H9 (cell line): Measurements from ENCODE around the gene ASTL. TPM values are rescaled to one million over a fixed set of nuclear protein-coding genes. Genes with fewer than 3 reads are reported as not detected.

Source experiments
- DNase-seq: peaks from one replicate; pipeline ENCODE4 v3.0.0-alpha.2; 2017
- H2AFZ ChIP-seq: one replicate; pipeline ENCODE4 v1.6.1; 2013; ENCODE audit warnings: mild to moderate bottlenecking, low read length, control low read depth, moderate library complexity
- H2AK5ac ChIP-seq: 2 replicates; pipeline ENCODE4 v1.6.1; 2013; ENCODE audit warnings: low read length, control low read depth, mixed read lengths; ENCODE audit not compliant: insufficient read length
- H2BK120ac ChIP-seq: one replicate; pipeline ENCODE4 v1.6.1; 2013; ENCODE audit warnings: low read depth, mild to moderate bottlenecking, low read length, control low read depth, inconsistent platforms; ENCODE audit not compliant: poor library complexity, severe bottlenecking
- H2BK12ac ChIP-seq: 2 replicates; pipeline ENCODE4 v1.6.1; 2013; ENCODE audit warnings: low read length, control low read depth, mixed read lengths, low read depth; ENCODE audit not compliant: insufficient read length
- H2BK15ac ChIP-seq: 2 replicates; pipeline ENCODE4 v1.6.1; 2013; ENCODE audit warnings: low read depth, low read length, control low read depth
- H2BK20ac ChIP-seq: one replicate; pipeline ENCODE4 v1.6.1; 2013; ENCODE audit warnings: low read depth, mild to moderate bottlenecking, low read length, control low read depth, inconsistent platforms; ENCODE audit not compliant: poor library complexity, severe bottlenecking
- H2BK5ac ChIP-seq: 2 replicates; pipeline ENCODE4 v1.6.1; 2013; ENCODE audit warnings: low read length, control low read depth, mixed read lengths; ENCODE audit not compliant: insufficient read length
- H3K14ac ChIP-seq: 2 replicates; pipeline ENCODE4 v1.6.1; 2013; ENCODE audit warnings: low read length, control low read depth; ENCODE audit not compliant: insufficient read depth
- H3K18ac ChIP-seq: 2 replicates; pipeline ENCODE4 v1.6.1; 2013; ENCODE audit warnings: low read depth, mild to moderate bottlenecking, mixed read lengths, low read length, control low read depth; ENCODE audit not compliant: insufficient read length
- H3K23ac ChIP-seq: 2 replicates; pipeline ENCODE4 v1.6.1; 2013; ENCODE audit warnings: low read length, control low read depth, mixed read lengths, low read depth; ENCODE audit not compliant: insufficient read length
- H3K23me2 ChIP-seq: 2 replicates; pipeline ENCODE4 v1.6.1; 2013; ENCODE audit warnings: low read depth, mild to moderate bottlenecking, mixed read lengths, low read length, control low read depth; ENCODE audit not compliant: insufficient read length, poor library complexity, severe bottlenecking
- H3K27ac ChIP-seq: 2 replicates; pipeline ENCODE4 v1.5.1; 2013; ENCODE audit warnings: low read length, control low read depth, mixed read lengths, low read depth; ENCODE audit not compliant: insufficient read length
- H3K27me3 ChIP-seq: 2 replicates; pipeline ENCODE4 v1.6.1; 2013; ENCODE audit warnings: low read length, control low read depth, inconsistent platforms; ENCODE audit not compliant: insufficient read depth
- H3K4ac ChIP-seq: 2 replicates; pipeline ENCODE4 v1.6.1; 2013; ENCODE audit warnings: low read depth, mild to moderate bottlenecking, control low read depth, inconsistent platforms, low read length, moderate library complexity
- H3K4me1 ChIP-seq: 2 replicates; pipeline ENCODE4 v1.6.1; 2013; ENCODE audit warnings: low read length, control low read depth, inconsistent platforms; ENCODE audit not compliant: insufficient read depth
- H3K4me2 ChIP-seq: 2 replicates; pipeline ENCODE4 v1.6.1; 2013; ENCODE audit warnings: low read length, control low read depth, mixed read lengths; ENCODE audit not compliant: insufficient read length, insufficient read depth
- H3K56ac ChIP-seq: 2 replicates; pipeline ENCODE4 v1.6.1; 2013; ENCODE audit warnings: low read depth, mild to moderate bottlenecking, mixed read lengths, low read length, control low read depth; ENCODE audit not compliant: insufficient read length
- H3K79me1 ChIP-seq: 2 replicates; pipeline ENCODE4 v1.6.1; 2013; ENCODE audit warnings: low read depth, mild to moderate bottlenecking, moderate library complexity, low read length, control low read depth, inconsistent platforms; ENCODE audit not compliant: insufficient read depth, poor library complexity, severe bottlenecking
- H3K79me2 ChIP-seq: 2 replicates; pipeline ENCODE4 v1.6.1; 2013; ENCODE audit warnings: low read length, control low read depth, inconsistent platforms; ENCODE audit not compliant: insufficient read depth
- H3K9ac ChIP-seq: 2 replicates; pipeline ENCODE4 v1.6.1; 2013; ENCODE audit warnings: low read length, control low read depth, mixed read lengths; ENCODE audit not compliant: insufficient read length; ENCODE audit errors: extremely low read depth
- H3K9me3 ChIP-seq: one replicate; pipeline ENCODE4 v1.6.1; 2013; ENCODE audit warnings: low read depth, low read length, inconsistent platforms; ENCODE audit not compliant: control insufficient read depth
- H3T11ph ChIP-seq: one replicate; pipeline ENCODE4 v1.6.1; 2013; ENCODE audit warnings: mild to moderate bottlenecking, low read length, control low read depth, inconsistent platforms
- H4K20me1 ChIP-seq: one replicate; pipeline ENCODE4 v1.6.1; 2013; ENCODE audit not compliant: control insufficient read depth, insufficient read length, insufficient read depth
- H4K5ac ChIP-seq: 2 replicates; pipeline ENCODE4 v1.6.1; 2013; ENCODE audit warnings: low read depth, mild to moderate bottlenecking, mixed read lengths, low read length, control low read depth; ENCODE audit not compliant: insufficient read length
- H4K8ac ChIP-seq: replicated peaks from 2 replicates; pipeline ENCODE4 v1.6.1; 2013; ENCODE audit warnings: low read length, control low read depth, mixed read lengths, low read depth; ENCODE audit not compliant: insufficient read length
- H4K91ac ChIP-seq: 2 replicates; pipeline ENCODE4 v1.6.1; 2013; ENCODE audit warnings: low read depth, mild to moderate bottlenecking, moderate library complexity, mixed read lengths, low read length, control low read depth; ENCODE audit not compliant: insufficient read length
- H3K27ac Mint-ChIP-seq, 3 experiments: 2 replicates in 2 of 3; 3 replicates in 1 of 3; pipeline ENCODE4 v1.8.0; 2020 to 2021; ENCODE audit warnings: mixed read lengths in 3 of 3, mild to moderate bottlenecking in 1 of 3, moderate library complexity in 1 of 3
- H3K27me3 Mint-ChIP-seq: 2 replicates; pipeline ENCODE4 v1.8.0; 2021; ENCODE audit warnings: low read depth, mild to moderate bottlenecking, moderate library complexity, mixed read lengths
- H3K36me3 Mint-ChIP-seq, 3 experiments: 2 replicates in 2 of 3; 3 replicates in 1 of 3; pipeline ENCODE4 v1.8.0; 2020 to 2021; ENCODE audit warnings: low read depth in 3 of 3, mixed read lengths in 3 of 3; ENCODE audit not compliant: insufficient read depth in 1 of 3
- H3K4me1 Mint-ChIP-seq, 2 experiments: 2 replicates each; pipeline ENCODE4 v1.8.0; 2020; ENCODE audit warnings: mixed read lengths in 2 of 2
- H3K4me3 Mint-ChIP-seq, 2 experiments: 2 replicates in 1 of 2; 3 replicates in 1 of 2; pipeline ENCODE4 v1.8.0; 2020 to 2021; ENCODE audit warnings: mild to moderate bottlenecking in 2 of 2, mixed read lengths in 2 of 2, moderate library complexity in 1 of 2
- H3K9me3 Mint-ChIP-seq, 2 experiments: 2 replicates in 1 of 2; 3 replicates in 1 of 2; pipeline ENCODE4 v1.8.0; 2020; ENCODE audit warnings: mild to moderate bottlenecking in 2 of 2, mixed read lengths in 2 of 2, moderate library complexity in 1 of 2
- CTCF ChIP-seq: fragments of 200-600 bp; sonication (generic); conservative IDR thresholded peaks from 3 replicates; pipeline ENCODE4 v1.8.0; 2021; ENCODE audit warnings: antibody characterized with exemption, mild to moderate bottlenecking
- WGBS: extraction: QIAGEN DNeasy Blood & Tissue Kit; methylation state at CpG from one replicate; pipeline ENCODE4 v1.1.7; 2013; ENCODE audit warnings: missing lambda C conversion rate, low lambda C conversion rate, mixed read lengths; ENCODE audit not compliant: insufficient read length; ENCODE audit errors: extremely low coverage; 5-methylcytosine and 5-hydroxymethylcytosine counted together
- total RNA-seq: library from RNA; stranded (reverse); gene quantifications from 2 replicates; pipeline ENCODE4 v1.2.1, GENCODE V29; 2021

The ASTL gene
- total RNA-seq, 1 experiment from 2014 or later, result 0.81 TPM

- no peak overlapping the region for H4K5ac ChIP-seq
- H3K9ac ChIP-seq, result no peak overlapping the region
- DNase-seq, result peak; percentile 23
- H4K20me1 ChIP-seq, result no peaks in the 10 kb centered on the region
- no peak overlapping the region for H3K23ac ChIP-seq
- no peak overlapping the region for H2BK15ac ChIP-seq
- no peaks in the 10 kb centered on the region for H3K9me3 ChIP-seq
- no peak overlapping the region for H2BK12ac ChIP-seq
- H3K4me2 ChIP-seq, result no peak overlapping the region
- no peaks in the 10 kb centered on the region for H3K79me1 ChIP-seq
- Mint-ChIP-seq H3K9me3 (peaks cover 9 to 11% of the 10 kb centered on the region in 2 experiments), H3K4me3 (no peak overlapping the region), H3K27ac (no peak overlapping the region; a peak in 1 of 7 replicates), H3K27me3 (peaks cover 5% of the 10 kb centered on the region), H3K4me1 (peaks cover 17 to 38% of the 10 kb centered on the region in 2 experiments), H3K36me3 (peaks cover 5 to 8% (median 7%) of the 10 kb centered on the region in 3 experiments; a peak in 5 of 7 replicates)
- no peak overlapping the region for H3K14ac ChIP-seq
- no peak overlapping the region for H3K56ac ChIP-seq
- H2BK20ac ChIP-seq, result no peak overlapping the region
- no peak overlapping the region for H2BK5ac ChIP-seq
- H3K27ac ChIP-seq, result no peak overlapping the region
- H2BK120ac ChIP-seq, result no peak overlapping the region
- H3K4me1 ChIP-seq, result no peaks in the 10 kb centered on the region; the same call in 1 of the 2 replicates
- no peak overlapping the region for H4K91ac ChIP-seq
- no peaks in the 10 kb centered on the region for H3K79me2 ChIP-seq
- no peaks in the 10 kb centered on the region for H3K27me3 ChIP-seq
- TF ChIP-seq CTCF, result no peak
- H4K8ac ChIP-seq, result no peak overlapping the region
- H3T11ph ChIP-seq, result no peak overlapping the region
- no peak overlapping the region for H2AK5ac ChIP-seq
- no peak overlapping the region for H2AFZ ChIP-seq
- no CpG with 5 or more reads among the region's 8 CpGs for WGBS
- no peak overlapping the region for H3K18ac ChIP-seq
- H3K4ac ChIP-seq, result no peak overlapping the region
- H3K23me2 ChIP-seq, result no peaks in the 10 kb centered on the region
Measured at GRCh38 chr2:96103187-96103601, 35.1 kb downstream of the ASTL start.
